ENCODE results near the gene MTSS2.
A peak's percentile ranks its signal among the peaks of the same experiment; 100 is the strongest.

Gene MTSS2

GRCh38 chr16:70659953-70660671, 25.7 kb downstream of the MTSS2 start:
- TF ChIP-seq CSDC2 (CRISPR knock-in tag; IDR thresholded peaks at IDR 0.05), result no peak
- TF ChIP-seq ESRRG (CRISPR knock-in tag; IDR thresholded peaks at IDR 0.05), result no peak
- no peak for TF ChIP-seq TCF4 (CRISPR knock-in tag; IDR thresholded peaks at IDR 0.05; ENCODE audit: borderline replicate concordance)
- no peak for TF ChIP-seq ISL1 (CRISPR knock-in tag; IDR thresholded peaks at IDR 0.05)
- ATAC-seq, result peak; percentile 19

GRCh38 chr16:70659546-70659945, 26.3 kb downstream of the MTSS2 start:
- TF ChIP-seq TOX (CRISPR knock-in tag; IDR thresholded peaks at IDR 0.05; ENCODE audit: borderline replicate concordance) (no peak), RARB (CRISPR knock-in tag; IDR thresholded peaks at IDR 0.05) (no peak), BACH2 (CRISPR knock-in tag; IDR thresholded peaks at IDR 0.05; ENCODE audit: borderline replicate concordance) (no peak), ZFP30 (CRISPR knock-in tag; IDR thresholded peaks at IDR 0.05) (no peak), ISL1 (CRISPR knock-in tag; IDR thresholded peaks at IDR 0.05) (no peak), TCF4 (CRISPR knock-in tag; IDR thresholded peaks at IDR 0.05; ENCODE audit: borderline replicate concordance) (no peak), ARNTL (CRISPR knock-in tag; IDR thresholded peaks at IDR 0.05; ENCODE audit: borderline replicate concordance, low read depth) (no peak)
- peak; percentile 9 for ATAC-seq

GRCh38 chr16:70658921-70659320, 26.9 kb downstream of the MTSS2 start:
- ATAC-seq, result no peak; the same call in 2 of the 3 replicates
- no peak for TF ChIP-seq BACH2 (CRISPR knock-in tag; IDR thresholded peaks at IDR 0.05; ENCODE audit: borderline replicate concordance)
- no peak for TF ChIP-seq ESRRG (CRISPR knock-in tag; IDR thresholded peaks at IDR 0.05)
- no peak for TF ChIP-seq CREB5 (CRISPR knock-in tag; IDR thresholded peaks at IDR 0.05; ENCODE audit: low read depth)
- no peak for TF ChIP-seq OSR1 (CRISPR knock-in tag; IDR thresholded peaks at IDR 0.05)
- no peak for TF ChIP-seq RARB (CRISPR knock-in tag; IDR thresholded peaks at IDR 0.05)
- no peak for TF ChIP-seq TOX (CRISPR knock-in tag; IDR thresholded peaks at IDR 0.05; ENCODE audit: borderline replicate concordance)
- TF ChIP-seq GLIS3 (CRISPR knock-in tag; IDR thresholded peaks at IDR 0.05), result no peak
- no peak for TF ChIP-seq TSHZ2 (CRISPR knock-in tag; IDR thresholded peaks at IDR 0.05)
- no peak for TF ChIP-seq ZC3H10 (CRISPR knock-in tag; IDR thresholded peaks at IDR 0.05)
- TF ChIP-seq TCF4 (CRISPR knock-in tag; IDR thresholded peaks at IDR 0.05; ENCODE audit: borderline replicate concordance), result no peak
- no peak for TF ChIP-seq PATZ1 (CRISPR knock-in tag; IDR thresholded peaks at IDR 0.05; ENCODE audit: borderline replicate concordance)
- no peak for TF ChIP-seq ZNF8 (CRISPR knock-in tag; IDR thresholded peaks at IDR 0.05)
- no peak for TF ChIP-seq SNAI2 (CRISPR knock-in tag; IDR thresholded peaks at IDR 0.05)
- TF ChIP-seq CSRNP3 (CRISPR knock-in tag; IDR thresholded peaks at IDR 0.05), result no peak
- no peak for TF ChIP-seq ZNF70 (CRISPR knock-in tag; IDR thresholded peaks at IDR 0.05)
- no peak for TF ChIP-seq ZFP3 (CRISPR knock-in tag; IDR thresholded peaks at IDR 0.05)
- no peak for TF ChIP-seq ARNTL (CRISPR knock-in tag; IDR thresholded peaks at IDR 0.05; ENCODE audit: borderline replicate concordance, low read depth)
- TF ChIP-seq POU6F1 (CRISPR knock-in tag; IDR thresholded peaks at IDR 0.05; ENCODE audit: borderline replicate concordance, low read depth), result no peak

Measured in SK-N-SH treated with all-trans-retinoic acid at 6 μM for 48 hours (cell line).